ENCODE measurements around the gene DUS1L. TPM values are rescaled to one million over a fixed set of nuclear protein-coding genes. Genes with fewer than 3 reads are reported as not detected.

Gene DUS1L
- total RNA-seq, 1 experiment from 2014 or later = 129 TPM

GRCh38 chr17:82081966-82082365 is 16.4 kb upstream of the DUS1L start:
- Mint-ChIP-seq H3K27me3 (ENCODE audit: insufficient read depth, unreplicated experiment) (no peaks in the 10 kb centered on the region), H3K4me3 (ENCODE audit: unreplicated experiment) (no peak overlapping the region), H3K4me1 (ENCODE audit: low read depth, unreplicated experiment) (no peaks in the 10 kb centered on the region), H3K36me3 (ENCODE audit: insufficient read depth, unreplicated experiment) (peaks cover 84% of the 10 kb centered on the region), H3K27ac (ENCODE audit: unreplicated experiment) (no peak overlapping the region), H3K9me3 (ENCODE audit: unreplicated experiment) (no peaks in the 10 kb centered on the region)
- intact Hi-C loops (cut with micrococcal nuclease; ENCODE audit: unreplicated experiment) = no loop called here
- no TSS peak for BruUV-seq (replicated peaks)
- ChIA-PET CTCF (interaction anchor here (0.6 kb wide), 1 partner anchor 103 kb away, joined by 5 read pairs; no protein-coding TSS in a partner anchor), POLR2A (no interaction called here)
- Histone ChIP-seq H3K4me3 (ENCODE audit: low read depth, low read length) (no peak overlapping the region), H3K27me3 (replicated peaks; ENCODE audit: control insufficient read depth, insufficient read depth, low read length) (no peaks in the 10 kb centered on the region), H3K4me1 (no peaks in the 10 kb centered on the region), H3K9me3 (no peaks in the 10 kb centered on the region), H3K36me3 (ENCODE audit: control insufficient read depth, insufficient read depth, low read length) (peaks cover 6% of the 10 kb centered on the region)
- no peak for DNase-seq
- no peak for TF ChIP-seq CTCF (IDR thresholded peaks at IDR 0.05; ENCODE audit: insufficient read depth in 1 of 2, low read depth in 1 of 2, low read length in 1 of 2, severe bottlenecking in 1 of 2, unreplicated experiment in 1 of 2)

- Histone ChIP-seq H3K4me1 (no peaks in the 10 kb centered on the region), H3K4me3 (ENCODE audit: low read depth, low read length) (no peak overlapping the region), H3K27me3 (replicated peaks; ENCODE audit: control insufficient read depth, insufficient read depth, low read length) (no peaks in the 10 kb centered on the region), H3K9me3 (no peaks in the 10 kb centered on the region), H3K36me3 (ENCODE audit: control insufficient read depth, insufficient read depth, low read length) (peaks cover 6% of the 10 kb centered on the region)
- DNase-seq = no peak
- Mint-ChIP-seq H3K4me3 (ENCODE audit: unreplicated experiment) (no peak overlapping the region), H3K27me3 (ENCODE audit: insufficient read depth, unreplicated experiment) (no peaks in the 10 kb centered on the region), H3K4me1 (ENCODE audit: low read depth, unreplicated experiment) (no peaks in the 10 kb centered on the region), H3K9me3 (ENCODE audit: unreplicated experiment) (no peaks in the 10 kb centered on the region), H3K27ac (ENCODE audit: unreplicated experiment) (no peak overlapping the region), H3K36me3 (ENCODE audit: insufficient read depth, unreplicated experiment) (peaks cover 84% of the 10 kb centered on the region)
- ChIA-PET CTCF (interaction anchor here (0.6 kb wide), 1 partner anchor 104 kb away, joined by 5 read pairs; no protein-coding TSS in a partner anchor), POLR2A (no interaction called here)
- intact Hi-C loops (cut with micrococcal nuclease; ENCODE audit: unreplicated experiment) = no loop called here
- no peak for TF ChIP-seq CTCF (IDR thresholded peaks at IDR 0.05; ENCODE audit: insufficient read depth in 1 of 2, low read depth in 1 of 2, low read length in 1 of 2, severe bottlenecking in 1 of 2, unreplicated experiment in 1 of 2)
- no TSS peak for BruUV-seq (replicated peaks)
These were observed 15.9 kb upstream of the DUS1L start for GRCh38 chr17:82081546-82081945.

- Mint-ChIP-seq H3K27ac (ENCODE audit: unreplicated experiment) (no peak overlapping the region), H3K4me3 (ENCODE audit: unreplicated experiment) (no peak overlapping the region), H3K27me3 (ENCODE audit: insufficient read depth, unreplicated experiment) (no peaks in the 10 kb centered on the region), H3K36me3 (ENCODE audit: insufficient read depth, unreplicated experiment) (peaks cover 84% of the 10 kb centered on the region), H3K9me3 (ENCODE audit: unreplicated experiment) (no peaks in the 10 kb centered on the region), H3K4me1 (ENCODE audit: low read depth, unreplicated experiment) (no peaks in the 10 kb centered on the region)
- POLR2A ChIA-PET = no interaction called here
- Histone ChIP-seq H3K36me3 (ENCODE audit: control insufficient read depth, insufficient read depth, low read length) (peaks cover 4% of the 10 kb centered on the region), H3K9me3 (no peaks in the 10 kb centered on the region), H3K4me1 (no peaks in the 10 kb centered on the region), H3K4me3 (ENCODE audit: low read depth, low read length) (no peak overlapping the region), H3K27me3 (replicated peaks; ENCODE audit: control insufficient read depth, insufficient read depth, low read length) (no peaks in the 10 kb centered on the region)
- CTCF ChIA-PET = interaction anchor here (0.6 kb wide), 1 partner anchor 40 kb away, joined by 3 read pairs; no protein-coding TSS in a partner anchor
- TF ChIP-seq CTCF (IDR thresholded peaks at IDR 0.05; ENCODE audit: insufficient read depth in 1 of 2, low read depth in 1 of 2, low read length in 1 of 2, severe bottlenecking in 1 of 2, unreplicated experiment in 1 of 2) = no peak
- BruUV-seq (replicated peaks) = no TSS peak
- intact Hi-C loops (cut with micrococcal nuclease; ENCODE audit: unreplicated experiment) = no loop called here
- DNase-seq = no peak
These were observed 15.3 kb upstream of the DUS1L start for GRCh38 chr17:82080789-82081464.
